ENCODE data around the gene KCNJ6.

DNA sequence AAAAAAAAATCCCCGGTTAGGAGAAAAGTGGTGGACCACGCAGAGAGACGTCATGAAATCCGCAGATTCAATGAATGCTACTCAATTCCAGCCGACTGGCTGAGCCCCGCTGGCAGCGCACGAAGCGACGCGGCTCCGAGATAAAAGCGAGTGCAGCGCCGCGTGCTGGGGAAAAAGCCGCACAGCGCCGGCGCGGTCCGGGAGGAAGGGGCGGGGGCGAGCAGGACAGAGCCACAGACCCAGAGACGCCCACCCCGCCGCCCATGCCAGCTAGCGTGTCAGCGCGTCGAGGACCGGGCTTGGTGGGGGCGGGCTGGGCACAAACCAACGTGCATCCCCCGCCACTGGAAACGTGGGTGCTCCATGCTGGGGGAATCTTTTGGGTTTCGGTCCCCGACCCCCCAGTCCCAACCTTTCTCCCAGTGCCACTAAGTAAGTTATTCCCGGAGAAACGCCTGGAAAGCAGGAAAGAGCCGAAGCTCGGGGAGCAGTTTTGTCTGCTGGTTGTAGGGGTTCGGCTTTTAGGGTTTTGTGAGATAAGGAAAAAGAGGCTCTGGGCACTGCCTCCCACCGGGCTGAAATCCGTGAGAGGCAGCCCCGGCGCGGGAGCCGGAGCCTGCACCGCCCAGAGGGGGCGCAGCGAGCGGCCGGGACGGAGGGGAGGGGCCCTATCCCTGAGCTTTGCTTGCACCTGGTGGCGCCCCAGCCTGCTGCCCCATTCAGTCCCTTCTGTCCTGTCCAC lies at the start of gene KCNJ6:
- TF ChIP-seq CTCF (IDR thresholded peaks at IDR 0.05) (no peak), POLR2AphosphoS5 (IDR thresholded peaks at IDR 0.05; ENCODE audit: insufficient read depth in 1 of 2, low read depth in 1 of 2) (no peak), POLR2A (IDR thresholded peaks at IDR 0.05) (no peak)
